ENCODE measurements around the gene UTP3.
"Not testable (repeated sequence)": the region's sequence is repeated elsewhere in the genome, so short reads cannot be mapped to it uniquely, and the experiment has no call there.

Gene UTP3

GRCh38 chr4:70728091-70728490, 39.8 kb downstream of the UTP3 start:
- DNase-seq (ENCODE audit: low spot score): no peak
- Histone ChIP-seq H3K9ac (ENCODE audit: low read depth, low read length, poor library complexity) (no peak overlapping the region), H3K14ac (ENCODE audit: low read length) (no peak overlapping the region), H3K4ac (ENCODE audit: low read length) (no peak overlapping the region), H3K79me1 (ENCODE audit: low read depth, low read length) (no peaks in the 10 kb centered on the region), H3K27me3 (ENCODE audit: control insufficient read depth in 3 of 3, insufficient read depth in 3 of 3, low read depth in 1 of 3, low read length in 3 of 3) (no peaks in the 10 kb centered on the region), H3K4me2 (ENCODE audit: insufficient read depth, low read length, poor library complexity, severe bottlenecking) (no peak overlapping the region), H3K9me3 (replicated peaks in 1 of 2; ENCODE audit: control insufficient read depth in 2 of 2, insufficient read depth in 1 of 2, low read depth in 1 of 2, low read length in 2 of 2) (no peaks in the 10 kb centered on the region), H3K36me3 (replicated peaks in 1 of 2; ENCODE audit: control insufficient read depth in 2 of 2, insufficient read depth in 2 of 2, low read length in 2 of 2) (peaks cover 0 to 63% of the 10 kb centered on the region in 2 donors), H4K91ac (ENCODE audit: low read depth, low read length, poor library complexity) (no peak overlapping the region), H2BK12ac (ENCODE audit: low read length) (no peak overlapping the region), H2AFZ (ENCODE audit: low read length) (no peak overlapping the region), H2AK5ac (ENCODE audit: low read depth, low read length) (no peak overlapping the region), H3K27ac (replicated peaks; ENCODE audit: low read length) (no peak overlapping the region), H2BK120ac (ENCODE audit: low read depth, low read length) (no peak overlapping the region), H2BK5ac (ENCODE audit: low read length) (no peak overlapping the region), H3K4me3 (ENCODE audit: low read length in 2 of 2) (no peak overlapping the region), H2BK15ac (ENCODE audit: low read length) (no peak overlapping the region), H4K8ac (ENCODE audit: low read depth, low read length) (no peak overlapping the region), H3K18ac (ENCODE audit: low read length) (no peak overlapping the region), H3K23ac (ENCODE audit: low read depth, low read length, poor library complexity) (no peak overlapping the region), H3K4me1 (ENCODE audit: control insufficient read depth in 2 of 2, insufficient read depth in 1 of 2, low read depth in 1 of 2, low read length in 2 of 2) (peaks cover 0 to 4% of the 10 kb centered on the region in 2 donors)
- no CpG with 5 or more reads among the region's 11 CpGs for WGBS, 2 donors (ENCODE audit: extremely low coverage in 2 of 2, insufficient read length in 2 of 2, insufficient replicate concordance in 1 of 2)

DNA sequence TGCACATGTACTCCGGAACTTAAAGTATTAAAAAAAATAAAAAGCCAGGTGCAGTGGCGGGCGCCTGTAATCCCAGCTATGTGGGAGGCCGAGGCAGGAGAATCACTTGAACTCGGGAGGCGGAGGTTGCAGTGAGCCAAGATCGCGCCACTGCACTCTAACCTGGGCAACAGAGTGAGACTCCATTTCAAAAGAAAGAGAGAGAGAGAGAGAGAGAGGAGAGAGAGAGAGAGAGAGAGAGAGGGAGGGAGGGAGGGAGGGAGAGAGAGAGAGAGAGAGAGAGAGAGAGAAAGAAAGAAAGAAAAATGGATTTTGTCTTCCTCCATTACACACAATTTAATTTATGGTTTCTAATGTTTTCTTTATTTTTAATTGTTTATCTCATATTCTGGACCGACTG, 44.5 kb downstream of the UTP3 start:
- no CpG with 5 or more reads among the region's 9 CpGs for WGBS, 2 donors (ENCODE audit: extremely low coverage in 2 of 2, insufficient read length in 2 of 2, insufficient replicate concordance in 1 of 2)
- not testable (repeated sequence) for H3K79me1 ChIP-seq (ENCODE audit: low read depth, low read length); H3K4ac ChIP-seq (ENCODE audit: low read length); H3K27me3 ChIP-seq (ENCODE audit: control insufficient read depth in 3 of 3, insufficient read depth in 3 of 3, low read depth in 1 of 3, low read length in 3 of 3); H3K4me1 ChIP-seq (ENCODE audit: control insufficient read depth in 2 of 2, insufficient read depth in 1 of 2, low read depth in 1 of 2, low read length in 2 of 2); H3K4me2 ChIP-seq (ENCODE audit: insufficient read depth, low read length, poor library complexity, severe bottlenecking); H3K27ac ChIP-seq (replicated peaks; ENCODE audit: low read length); H2AFZ ChIP-seq (ENCODE audit: low read length); H4K91ac ChIP-seq (ENCODE audit: low read depth, low read length, poor library complexity); H4K8ac ChIP-seq (ENCODE audit: low read depth, low read length); H2AK5ac ChIP-seq (ENCODE audit: low read depth, low read length); DNase-seq (ENCODE audit: low spot score); H3K4me3 ChIP-seq (ENCODE audit: low read length in 2 of 2); H3K9ac ChIP-seq (ENCODE audit: low read depth, low read length, poor library complexity); H3K18ac ChIP-seq (ENCODE audit: low read length); H3K9me3 ChIP-seq (replicated peaks in 1 of 2; ENCODE audit: control insufficient read depth in 2 of 2, insufficient read depth in 1 of 2, low read depth in 1 of 2, low read length in 2 of 2); H2BK15ac ChIP-seq (ENCODE audit: low read length); H2BK5ac ChIP-seq (ENCODE audit: low read length); H2BK12ac ChIP-seq (ENCODE audit: low read length); H3K23ac ChIP-seq (ENCODE audit: low read depth, low read length, poor library complexity); H2BK120ac ChIP-seq (ENCODE audit: low read depth, low read length); H3K14ac ChIP-seq (ENCODE audit: low read length)
- peaks cover 0 to 41% of the 10 kb centered on the region in 2 donors for H3K36me3 ChIP-seq (replicated peaks in 1 of 2; ENCODE audit: control insufficient read depth in 2 of 2, insufficient read depth in 2 of 2, low read length in 2 of 2)

DNA sequence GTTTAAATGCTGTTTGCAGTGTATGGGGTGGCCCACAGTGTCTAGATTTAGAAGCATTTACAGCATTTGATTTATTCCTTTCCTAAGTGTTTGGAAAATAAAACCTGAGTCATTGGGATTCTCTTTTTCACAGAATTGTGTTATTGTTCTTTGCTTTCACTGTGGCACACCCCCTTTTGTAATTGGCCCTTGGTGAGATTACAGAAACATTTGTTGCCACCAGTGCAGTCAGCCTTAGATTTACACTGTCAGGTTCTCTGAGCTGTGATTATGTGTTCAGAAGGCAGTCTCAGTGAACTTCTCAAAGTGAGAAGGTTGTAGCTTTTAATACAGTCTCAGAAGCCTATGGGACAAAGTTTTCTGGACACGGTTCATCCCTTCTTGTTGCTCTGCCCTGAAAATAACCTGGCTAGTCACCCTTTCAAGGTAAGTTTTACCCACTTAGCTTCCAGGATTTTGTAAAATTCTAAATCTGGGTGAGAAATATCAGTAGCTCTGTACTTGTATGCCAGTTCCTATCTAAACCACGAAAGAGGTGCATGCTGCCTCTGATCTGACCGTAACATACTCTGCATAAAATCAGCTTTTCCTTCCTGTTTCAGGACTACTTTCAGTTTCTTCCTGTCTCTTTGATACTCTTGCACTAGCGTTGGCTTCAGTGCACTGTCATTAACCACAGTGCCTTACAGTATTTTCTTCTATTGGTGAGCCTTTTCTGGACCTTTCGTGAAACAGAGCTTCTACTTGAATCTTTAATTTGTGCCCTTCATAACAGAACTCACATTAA, 46.0 kb downstream of the UTP3 start:
- H2BK12ac ChIP-seq (ENCODE audit: low read length): no peak overlapping the region
- no peak overlapping the region for H2BK15ac ChIP-seq (ENCODE audit: low read length)
- H3K79me1 ChIP-seq (ENCODE audit: low read depth, low read length): no peaks in the 10 kb centered on the region
- H2BK120ac ChIP-seq (ENCODE audit: low read depth, low read length): no peak overlapping the region
- no peak overlapping the region for H3K18ac ChIP-seq (ENCODE audit: low read length)
- H2BK5ac ChIP-seq (ENCODE audit: low read length): no peak overlapping the region
- no peak overlapping the region for H3K4me3 ChIP-seq (ENCODE audit: low read length in 2 of 2)
- peaks cover under 1 to 12% of the 10 kb centered on the region in 2 donors for H3K4me1 ChIP-seq (ENCODE audit: control insufficient read depth in 2 of 2, insufficient read depth in 1 of 2, low read depth in 1 of 2, low read length in 2 of 2)
- no peak overlapping the region for H3K27ac ChIP-seq (replicated peaks; ENCODE audit: low read length)
- no peak overlapping the region for H3K4me2 ChIP-seq (ENCODE audit: insufficient read depth, low read length, poor library complexity, severe bottlenecking)
- H3K14ac ChIP-seq (ENCODE audit: low read length): no peak overlapping the region
- H3K9me3 ChIP-seq (replicated peaks in 1 of 2; ENCODE audit: control insufficient read depth in 2 of 2, insufficient read depth in 1 of 2, low read depth in 1 of 2, low read length in 2 of 2): no peaks in the 10 kb centered on the region
- H2AK5ac ChIP-seq (ENCODE audit: low read depth, low read length): no peak overlapping the region
- peaks cover 0 to 31% of the 10 kb centered on the region in 2 donors for H3K36me3 ChIP-seq (replicated peaks in 1 of 2; ENCODE audit: control insufficient read depth in 2 of 2, insufficient read depth in 2 of 2, low read length in 2 of 2)
- H3K27me3 ChIP-seq (ENCODE audit: control insufficient read depth in 3 of 3, insufficient read depth in 3 of 3, low read depth in 1 of 3, low read length in 3 of 3): no peaks in the 10 kb centered on the region
- no peak overlapping the region for H2AFZ ChIP-seq (ENCODE audit: low read length)
- no peak overlapping the region for H3K4ac ChIP-seq (ENCODE audit: low read length)
- no peak for DNase-seq (ENCODE audit: low spot score)
- no CpG with 5 or more reads among the region's 5 CpGs for WGBS, 2 donors (ENCODE audit: extremely low coverage in 2 of 2, insufficient read length in 2 of 2, insufficient replicate concordance in 1 of 2)
- H3K9ac ChIP-seq (ENCODE audit: low read depth, low read length, poor library complexity): no peak overlapping the region
- H4K8ac ChIP-seq (ENCODE audit: low read depth, low read length): no peak overlapping the region
- H3K23ac ChIP-seq (ENCODE audit: low read depth, low read length, poor library complexity): no peak overlapping the region
- no peak overlapping the region for H4K91ac ChIP-seq (ENCODE audit: low read depth, low read length, poor library complexity)

GRCh38 chr4:70734971-70735370, 46.6 kb downstream of the UTP3 start:
- Histone ChIP-seq H3K4me3 (ENCODE audit: low read length in 2 of 2) (no peak overlapping the region), H3K9ac (ENCODE audit: low read depth, low read length, poor library complexity) (no peak overlapping the region), H3K36me3 (replicated peaks in 1 of 2; ENCODE audit: control insufficient read depth in 2 of 2, insufficient read depth in 2 of 2, low read length in 2 of 2) (peaks cover 0 to 25% of the 10 kb centered on the region in 2 donors), H3K14ac (ENCODE audit: low read length) (no peak overlapping the region), H2BK12ac (ENCODE audit: low read length) (no peak overlapping the region), H3K18ac (ENCODE audit: low read length) (no peak overlapping the region), H2BK15ac (ENCODE audit: low read length) (no peak overlapping the region), H2BK5ac (ENCODE audit: low read length) (no peak overlapping the region), H3K4me2 (ENCODE audit: insufficient read depth, low read length, poor library complexity, severe bottlenecking) (no peak overlapping the region), H3K4me1 (ENCODE audit: control insufficient read depth in 2 of 2, insufficient read depth in 1 of 2, low read depth in 1 of 2, low read length in 2 of 2) (peaks cover 2 to 13% of the 10 kb centered on the region in 2 donors), H2AK5ac (ENCODE audit: low read depth, low read length) (no peak overlapping the region), H3K79me1 (ENCODE audit: low read depth, low read length) (no peaks in the 10 kb centered on the region), H2BK120ac (ENCODE audit: low read depth, low read length) (no peak overlapping the region), H3K27ac (replicated peaks; ENCODE audit: low read length) (no peak overlapping the region), H2AFZ (ENCODE audit: low read length) (no peak overlapping the region), H3K27me3 (ENCODE audit: control insufficient read depth in 3 of 3, insufficient read depth in 3 of 3, low read depth in 1 of 3, low read length in 3 of 3) (no peaks in the 10 kb centered on the region), H3K9me3 (replicated peaks in 1 of 2; ENCODE audit: control insufficient read depth in 2 of 2, insufficient read depth in 1 of 2, low read depth in 1 of 2, low read length in 2 of 2) (no peaks in the 10 kb centered on the region), H3K4ac (ENCODE audit: low read length) (no peak overlapping the region), H4K8ac (ENCODE audit: low read depth, low read length) (no peak overlapping the region), H3K23ac (ENCODE audit: low read depth, low read length, poor library complexity) (no peak overlapping the region), H4K91ac (ENCODE audit: low read depth, low read length, poor library complexity) (no peak overlapping the region)
- no CpG with 5 or more reads among the region's 3 CpGs for WGBS, 2 donors (ENCODE audit: extremely low coverage in 2 of 2, insufficient read length in 2 of 2, insufficient replicate concordance in 1 of 2)
- no peak for DNase-seq (ENCODE audit: low spot score)

Measured in neuronal stem cell (in vitro differentiated cells).